ENCODE measurements around the gene MYZAP. TPM values are rescaled to one million over a fixed set of nuclear protein-coding genes. Genes with fewer than 3 reads are reported as not detected.

The MYZAP gene
- total and polyA plus RNA-seq, 2 of the 4 experiments (the other 2 are of a cell fraction): not detected

DNA sequence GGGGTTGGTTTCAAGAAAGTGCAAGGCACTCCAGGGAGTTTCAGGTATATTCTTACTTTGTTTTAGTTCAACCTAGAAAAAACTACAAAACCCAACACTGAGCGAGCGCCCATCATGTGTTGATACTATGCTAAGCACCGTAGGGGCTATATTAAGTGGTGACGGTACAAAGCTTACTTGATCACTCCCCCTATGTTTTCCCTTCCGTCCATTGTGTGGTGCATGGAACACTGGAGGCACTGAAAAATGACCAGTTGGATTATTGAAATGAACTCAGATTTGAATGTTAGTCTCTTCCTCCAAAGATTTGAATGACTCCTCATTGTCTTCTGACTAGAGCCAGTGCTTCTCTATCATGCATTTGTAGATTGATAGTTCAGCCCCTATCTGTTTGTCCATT, 6.6 kb downstream of the MYZAP start:
- no peak overlapping the region for H2BK20ac ChIP-seq (ENCODE audit: low read depth, low read length)
- H2AK9ac ChIP-seq (replicated peaks; ENCODE audit: low read depth, low read length, poor library complexity): no peak overlapping the region
- H3K18ac ChIP-seq (ENCODE audit: low read depth, low read length): no peak overlapping the region
- ATAC-seq (ENCODE audit: low read depth) (no peak), DNase-seq (no peak)
- no peaks in the 10 kb centered on the region for H4K20me1 ChIP-seq (ENCODE audit: insufficient read depth, low read length)
- dilution Hi-C loops (cut with HindIII; ENCODE audit: low sequenced_read_pairs, unreplicated experiment): no loop called here
- H2BK5ac ChIP-seq (ENCODE audit: low read depth, low read length, poor library complexity, severe bottlenecking): no peak overlapping the region
- H3K23ac ChIP-seq (ENCODE audit: low read depth, low read length): no peak overlapping the region
- no peak overlapping the region for H4K91ac ChIP-seq (ENCODE audit: insufficient read depth, low read depth, low read length)
- H2BK15ac ChIP-seq (ENCODE audit: low read depth, low read length): no peak overlapping the region
- H4K5ac ChIP-seq (ENCODE audit: low read depth, low read length): no peak overlapping the region
- H3K4me2 ChIP-seq (ENCODE audit: low read depth, low read length): no peak overlapping the region
- H3K4me3 ChIP-seq (ENCODE audit: insufficient read depth, low read depth, low read length): no peak overlapping the region
- no TSS peak for BruUV-seq (replicated peaks)
- POLR2A ChIA-PET (ENCODE audit: unreplicated experiment): no interaction called here
- H3K9me1 ChIP-seq (ENCODE audit: insufficient read depth, low read length): no peaks in the 10 kb centered on the region
- H3K56ac ChIP-seq (ENCODE audit: extremely low read depth, insufficient read depth, low read length): no peak overlapping the region
- no peak overlapping the region for H3K14ac ChIP-seq (replicated peaks; ENCODE audit: low read depth, low read length)
- no peak overlapping the region for H2BK120ac ChIP-seq (ENCODE audit: low read depth, low read length)
- no peak overlapping the region for H2AK5ac ChIP-seq (ENCODE audit: low read depth, low read length)
- H3K4me1 ChIP-seq (ENCODE audit: control insufficient read depth, insufficient read depth, low read length): no peaks in the 10 kb centered on the region
- no peaks in the 10 kb centered on the region for H3K36me3 ChIP-seq (ENCODE audit: control insufficient read depth, insufficient read depth, low read length)
- CTCF ChIA-PET: no interaction called here
- no peak overlapping the region for H4K8ac ChIP-seq (ENCODE audit: low read depth in 2 of 2, low read length in 2 of 2)
- intact Hi-C loops (cut with micrococcal nuclease): no loop called here
- H3K79me1 ChIP-seq (ENCODE audit: low read depth in 1 of 2, low read length in 2 of 2): no peaks in the 10 kb centered on the region
- no peak overlapping the region for H3K4ac ChIP-seq (ENCODE audit: low read depth, low read length)
- peaks cover 6% of the 10 kb centered on the region for H3K27me3 ChIP-seq (ENCODE audit: control insufficient read depth, insufficient read depth, low read length)
- TF ChIP-seq, protein P1, sequence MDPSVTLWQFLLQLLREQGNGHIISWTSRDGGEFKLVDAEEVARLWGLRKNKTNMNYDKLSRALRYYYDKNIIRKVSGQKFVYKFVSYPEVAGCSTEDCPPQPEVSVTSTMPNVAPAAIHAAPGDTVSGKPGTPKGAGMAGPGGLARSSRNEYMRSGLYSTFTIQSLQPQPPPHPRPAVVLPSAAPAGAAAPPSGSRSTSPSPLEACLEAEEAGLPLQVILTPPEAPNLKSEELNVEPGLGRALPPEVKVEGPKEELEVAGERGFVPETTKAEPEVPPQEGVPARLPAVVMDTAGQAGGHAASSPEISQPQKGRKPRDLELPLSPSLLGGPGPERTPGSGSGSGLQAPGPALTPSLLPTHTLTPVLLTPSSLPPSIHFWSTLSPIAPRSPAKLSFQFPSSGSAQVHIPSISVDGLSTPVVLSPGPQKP (IDR thresholded peaks at IDR 0.05; ENCODE audit: borderline replicate concordance, low read depth, low read length): no peak
- TF ChIP-seq MAZ (IDR thresholded peaks at IDR 0.05; ENCODE audit: borderline replicate concordance, low read depth, low read length) (no peak), BHLHE40 (IDR thresholded peaks at IDR 0.05; ENCODE audit: low read depth, low read length) (no peak), NFE2L2 (IDR thresholded peaks at IDR 0.05; ENCODE audit: low read depth, low read length) (no peak), POLR2A (IDR thresholded peaks at IDR 0.05; ENCODE audit: low read depth, low read length) (no peak), FOS (IDR thresholded peaks at IDR 0.05; ENCODE audit: low read depth, low read length) (no peak), RFX5 (IDR thresholded peaks at IDR 0.05; ENCODE audit: low read depth, low read length) (no peak), CHD1 (IDR thresholded peaks at IDR 0.05; ENCODE audit: low read depth, low read length) (no peak), SMC3 (IDR thresholded peaks at IDR 0.05; ENCODE audit: low read depth, low read length) (no peak), MAFK (IDR thresholded peaks at IDR 0.05; ENCODE audit: low read depth, low read length) (no peak), RCOR1 (IDR thresholded peaks at IDR 0.05; ENCODE audit: insufficient replicate concordance, low read length) (no peak), RAD21 (IDR thresholded peaks at IDR 0.05; ENCODE audit: low read length) (no peak)
- TF ChIP-seq, protein P2, sequence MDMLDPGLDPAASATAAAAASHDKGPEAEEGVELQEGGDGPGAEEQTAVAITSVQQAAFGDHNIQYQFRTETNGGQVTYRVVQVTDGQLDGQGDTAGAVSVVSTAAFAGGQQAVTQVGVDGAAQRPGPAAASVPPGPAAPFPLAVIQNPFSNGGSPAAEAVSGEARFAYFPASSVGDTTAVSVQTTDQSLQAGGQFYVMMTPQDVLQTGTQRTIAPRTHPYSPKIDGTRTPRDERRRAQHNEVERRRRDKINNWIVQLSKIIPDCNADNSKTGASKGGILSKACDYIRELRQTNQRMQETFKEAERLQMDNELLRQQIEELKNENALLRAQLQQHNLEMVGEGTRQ (IDR thresholded peaks at IDR 0.05; ENCODE audit: low read depth, low read length): no peak
- H3K9me3 ChIP-seq (ENCODE audit: control insufficient read depth, insufficient read depth, low read length): no peaks in the 10 kb centered on the region
- H2AFZ ChIP-seq (replicated peaks; ENCODE audit: low read length, poor library complexity): no peak overlapping the region
- WGBS, 2 experiments (ENCODE audit: extremely low coverage in 2 of 2, insufficient read length in 1 of 2): no CpG with 5 or more reads among the region's 5 CpGs
- no peak overlapping the region for H3K9ac ChIP-seq (ENCODE audit: low read depth, low read length)
- in situ Hi-C loops (cut with MboI; ENCODE audit: low sequenced_read_pairs): no loop called here
- H3K27ac ChIP-seq (ENCODE audit: insufficient read depth, low read length): no peak overlapping the region
